PC-9 (cell line): ENCODE results near the gene ROBO4. TPM values are rescaled to one million over a fixed set of nuclear protein-coding genes. Genes with fewer than 3 reads are reported as not detected.

ENCODE experiments used
- BruUV-seq: library from RNA; stranded (reverse); fragments of 400-500 nt; replicated peaks from 2 replicates; lab custom pipeline; 2021; lab: Mats Ljungman, UMichigan
- CTCF ChIA-PET: fragments of 300-600 bp; sonication (Branson Sonifier 250); formaldehyde crosslinking; loops from one replicate; lab custom pipeline; 2022; ENCODE audit warnings: antibody characterized with exemption; lab: Charles Lee
- POLR2A ChIA-PET: fragments of 300-600 bp; sonication (Branson Sonifier 250); formaldehyde crosslinking; loops from one replicate; lab custom pipeline; 2022; ENCODE audit warnings: antibody characterized with exemption; ENCODE audit not compliant: unreplicated experiment; lab: Charles Lee
- DNase-seq, 2 experiments: peaks; one replicate each; pipeline versions ENCODE4 v3.0.0 to v3.0.0-alpha.2; 2015 to 2022; ENCODE audit warnings: mixed read lengths in 1 of 2
- H2AFZ ChIP-seq: fragments of 200-600 bp; sonication (generic); 2 replicates; pipeline ENCODE4 v1.8.1; 2017; ENCODE audit warnings: antibody characterized with exemption
- H3F3A ChIP-seq: fragments of 200-600 bp; sonication (generic); 2 replicates; pipeline ENCODE4 v1.8.1; 2017; ENCODE audit warnings: antibody characterized with exemption, mild to moderate bottlenecking, low read depth; ENCODE audit not compliant: insufficient read depth
- H3K27ac ChIP-seq: fragments of 200-600 bp; sonication (generic); 2 replicates; pipeline ENCODE4 v1.6.1; 2016; ENCODE audit warnings: mixed run types
- H3K27me3 ChIP-seq: fragments of 200-600 bp; sonication (generic); 2 replicates; pipeline ENCODE4 v1.6.1; 2016; ENCODE audit warnings: low read depth, mixed run types; ENCODE audit not compliant: insufficient read depth
- H3K36me3 ChIP-seq: fragments of 200-600 bp; sonication (generic); 2 replicates; pipeline ENCODE4 v1.6.1; 2016; ENCODE audit warnings: low read depth, mixed run types
- H3K4me1 ChIP-seq: fragments of 200-600 bp; sonication (generic); replicated peaks from 2 replicates; pipeline ENCODE4 v1.6.1; 2016; ENCODE audit warnings: mixed run types; ENCODE audit not compliant: insufficient read depth
- H3K4me2 ChIP-seq: fragments of 200-600 bp; sonication (generic); 2 replicates; pipeline ENCODE4 v1.6.1; 2017; ENCODE audit warnings: mixed run types
- H3K4me3 ChIP-seq: fragments of 200-600 bp; sonication (generic); 2 replicates; pipeline ENCODE4 v1.6.1; 2016; ENCODE audit warnings: mixed run types
- H3K79me2 ChIP-seq: fragments of 200-600 bp; sonication (generic); 2 replicates; pipeline ENCODE4 v1.6.1; 2017; ENCODE audit warnings: low read depth, mixed run types
- H3K9me2 ChIP-seq: fragments of 200-600 bp; sonication (generic); 2 replicates; pipeline ENCODE4 v1.8.1; 2017; ENCODE audit warnings: mild to moderate bottlenecking; ENCODE audit not compliant: insufficient read depth
- H3K9me3 ChIP-seq: fragments of 200-600 bp; sonication (generic); 2 replicates; pipeline ENCODE4 v1.8.1; 2016; ENCODE audit warnings: low read depth; ENCODE audit not compliant: insufficient read depth
- H4K20me1 ChIP-seq: fragments of 200-600 bp; sonication (generic); 2 replicates; pipeline ENCODE4 v1.8.1; 2017; ENCODE audit not compliant: insufficient read depth
- CTCF ChIP-seq: fragments of 200-600 bp; sonication (generic); conservative IDR thresholded peaks from 2 replicates; pipeline ENCODE4 v1.6.1; 2017; ENCODE audit warnings: mixed run types, antibody characterized with exemption, mild to moderate bottlenecking, moderate library complexity
- EZH2 ChIP-seq: fragments of 200-600 bp; sonication (generic); IDR thresholded peaks from 2 replicates; pipeline ENCODE4 v1.8.0; 2017; ENCODE audit warnings: antibody characterized with exemption, low read depth
- intact Hi-C: fragments of 100-400 bp; cut with micrococcal nuclease; formaldehyde crosslinking; loops from one replicate; pipeline ENCODE4 v1.10.0; 2022; ENCODE audit not compliant: unreplicated experiment
- total RNA-seq: library from RNA; stranded (reverse); gene quantifications from 2 replicates; pipeline ENCODE4 v1.2.3, GENCODE V29; 2021

The ROBO4 gene
- total RNA-seq, 1 experiment from 2014 or later: not detected

GRCh38 chr11:124938206-124938765 is 40.6 kb upstream of the ROBO4 start:
- Histone ChIP-seq H3K79me2 (no peaks in the 10 kb centered on the region), H3K9me3 (no peaks in the 10 kb centered on the region), H3K4me3 (no peak overlapping the region), H3K4me1 (0 out of 2 replicates have a peak, but pooled peaks cover 7% of the 10 kb centered on the region), H2AFZ (no peak overlapping the region), H3K27me3 (peaks cover 22% of the 10 kb centered on the region; the same call in 1 of the 2 replicates), H3K27ac (no peak overlapping the region), H3K36me3 (no peaks in the 10 kb centered on the region), H4K20me1 (no peaks in the 10 kb centered on the region), H3F3A (no peaks in the 10 kb centered on the region; the same call in 1 of the 2 replicates), H3K4me2 (no peak overlapping the region), H3K9me2 (no peaks in the 10 kb centered on the region)
- DNase-seq: no peak
- POLR2A ChIA-PET: no interaction called here
- TF ChIP-seq EZH2 (no peak), CTCF (no peak)
- BruUV-seq: no TSS peak
- intact Hi-C loops: no loop called here
- CTCF ChIA-PET: no interaction called here

- Histone ChIP-seq H3K79me2 (no peaks in the 10 kb centered on the region), H3K4me2 (no peak overlapping the region), H3K4me3 (no peak overlapping the region), H3K9me3 (no peaks in the 10 kb centered on the region), H3F3A (no peaks in the 10 kb centered on the region; the same call in 1 of the 2 replicates), H2AFZ (no peak overlapping the region), H3K4me1 (0 out of 2 replicates have a peak, but pooled peaks cover 7% of the 10 kb centered on the region), H4K20me1 (no peaks in the 10 kb centered on the region), H3K27ac (no peak overlapping the region), H3K9me2 (no peaks in the 10 kb centered on the region), H3K36me3 (no peaks in the 10 kb centered on the region), H3K27me3 (peaks cover 22% of the 10 kb centered on the region; the same call in 1 of the 2 replicates)
- TF ChIP-seq CTCF (no peak), EZH2 (no peak)
- DNase-seq: no peak
- intact Hi-C loops: no loop called here
- POLR2A ChIA-PET: no interaction called here
- CTCF ChIA-PET: no interaction called here
- BruUV-seq: no TSS peak
Measured at GRCh38 chr11:124937336-124937935, 39.8 kb upstream of the ROBO4 start.

GRCh38 chr11:124935548-124936514 is 38.2 kb upstream of the ROBO4 start, which contains the start of gene HEPACAM:
TSS of gene HEPACAM (minus strand) at chr11:124936047. CDS start at chr11:124936006, 41 bp downstream.
- Histone ChIP-seq H3K4me3 (no peak within 1 kb of the TSS), H3K4me2 (no peak within 1 kb of the TSS), H3K36me3 (no peaks in the 10 kb centered on the region), H4K20me1 (no peaks in the 10 kb centered on the region), H3F3A (no peaks in the 10 kb centered on the region; the same call in 1 of the 2 replicates), H3K79me2 (no peaks in the 10 kb centered on the region), H2AFZ (no peak within 1 kb of the TSS), H3K9me3 (no peaks in the 10 kb centered on the region), H3K27ac (no peak within 1 kb of the TSS), H3K9me2 (no peaks in the 10 kb centered on the region), H3K4me1 (0 out of 2 replicates have a peak, but pooled peaks cover 7% of the 10 kb centered on the region), H3K27me3 (peaks cover 24% of the 10 kb centered on the region; the same call in 1 of the 2 replicates)
- DNase-seq: no peak
- ChIA-PET CTCF (no interaction called here), POLR2A (no interaction called here)
- intact Hi-C loops: no loop called here
- BruUV-seq: no TSS peak
- TF ChIP-seq CTCF (no peak), EZH2 (no peak)
